Uterus (tissue), 2 donors: Measurements from ENCODE around the gene MLXIPL.

Experiments used
- POLR2A ChIP-seq, 2 donors: fragments of 450-650 bp; IDR thresholded peaks; one replicate each; pipeline ENCODE4 v1.6.1; 2016; ENCODE audit warnings: antibody characterized with exemption in 2 of 2, mild to moderate bottlenecking in 1 of 2, moderate library complexity in 1 of 2
- TF ChIP-seq, protein P1 (sequence below), 4 experiments: fragments of 200-600 bp in 2 of 4; fragments of 450-650 bp in 2 of 4; sonication (generic) in 2 of 4; IDR thresholded peaks; one replicate each; pipeline ENCODE4 v1.5.1; 2016 to 2019; ENCODE audit warnings: antibody characterized with exemption in 4 of 4, mild to moderate bottlenecking in 2 of 4, moderate library complexity in 1 of 4

DNA sequence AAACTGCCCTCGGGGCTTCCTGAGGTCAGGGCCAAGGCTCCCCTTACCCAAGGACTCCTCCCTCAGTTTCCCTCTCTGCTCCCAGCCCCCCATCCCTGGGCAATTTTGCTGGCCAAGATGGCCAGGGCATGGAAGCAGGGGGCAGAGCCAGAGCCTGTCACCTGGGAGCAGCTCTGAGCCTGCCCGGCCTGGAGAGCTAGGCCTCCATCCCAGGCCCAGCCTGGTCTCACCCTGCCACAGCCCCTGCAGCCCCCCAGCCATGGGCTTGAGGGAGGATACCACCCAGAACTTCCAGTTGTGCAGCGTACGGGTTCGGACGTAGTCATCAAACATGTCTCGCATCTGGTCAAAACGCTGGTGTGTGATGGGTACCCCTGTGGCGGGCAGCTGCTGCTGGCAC, 29.0 kb downstream of the MLXIPL start:
- TF ChIP-seq, protein P1, sequence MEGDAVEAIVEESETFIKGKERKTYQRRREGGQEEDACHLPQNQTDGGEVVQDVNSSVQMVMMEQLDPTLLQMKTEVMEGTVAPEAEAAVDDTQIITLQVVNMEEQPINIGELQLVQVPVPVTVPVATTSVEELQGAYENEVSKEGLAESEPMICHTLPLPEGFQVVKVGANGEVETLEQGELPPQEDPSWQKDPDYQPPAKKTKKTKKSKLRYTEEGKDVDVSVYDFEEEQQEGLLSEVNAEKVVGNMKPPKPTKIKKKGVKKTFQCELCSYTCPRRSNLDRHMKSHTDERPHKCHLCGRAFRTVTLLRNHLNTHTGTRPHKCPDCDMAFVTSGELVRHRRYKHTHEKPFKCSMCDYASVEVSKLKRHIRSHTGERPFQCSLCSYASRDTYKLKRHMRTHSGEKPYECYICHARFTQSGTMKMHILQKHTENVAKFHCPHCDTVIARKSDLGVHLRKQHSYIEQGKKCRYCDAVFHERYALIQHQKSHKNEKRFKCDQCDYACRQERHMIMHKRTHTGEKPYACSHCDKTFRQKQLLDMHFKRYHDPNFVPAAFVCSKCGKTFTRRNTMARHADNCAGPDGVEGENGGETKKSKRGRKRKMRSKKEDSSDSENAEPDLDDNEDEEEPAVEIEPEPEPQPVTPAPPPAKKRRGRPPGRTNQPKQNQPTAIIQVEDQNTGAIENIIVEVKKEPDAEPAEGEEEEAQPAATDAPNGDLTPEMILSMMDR (IDR thresholded peaks at IDR 0.05) = no peak
- TF ChIP-seq POLR2A (IDR thresholded peaks at IDR 0.05) = no peak
